ENCODE data around the gene EXOSC10. TPM values are rescaled to one million over a fixed set of nuclear protein-coding genes. Genes with fewer than 3 reads are reported as not detected.

EXOSC10 gene
- total and polyA plus RNA-seq, 2 experiments from 2014 or later = 47.0 to 47.2 TPM

- Histone ChIP-seq H2AFZ (no peak overlapping the region), H3K4me1 (ENCODE audit: insufficient read depth) (no peaks in the 10 kb centered on the region), H3K27me3 (no peaks in the 10 kb centered on the region), H3K27ac (no peak overlapping the region), H3K9me2 (replicated peaks; ENCODE audit: insufficient read depth) (no peaks in the 10 kb centered on the region), H3K4me3 (no peak overlapping the region), H3K36me3 (replicated peaks; ENCODE audit: insufficient read depth, low read depth) (no peaks in the 10 kb centered on the region), H3K79me2 (no peaks in the 10 kb centered on the region), H3K9me3 (ENCODE audit: low read depth) (no peaks in the 10 kb centered on the region), H3K4me2 (no peak overlapping the region), H4K20me1 (ENCODE audit: insufficient read depth, poor library complexity, severe bottlenecking) (no peaks in the 10 kb centered on the region)
- WGBS (ENCODE audit: low lambda C conversion rate, missing lambda C conversion rate) = 86% methylated on average over 12 of the region's 16 CpGs
- DNase-seq (ENCODE audit: low spot score) = no peak
- TF ChIP-seq EZH2 (IDR thresholded peaks at IDR 0.05; ENCODE audit: borderline replicate concordance) (no peak), EZH2phosphoT487 (IDR thresholded peaks at IDR 0.05; ENCODE audit: low read depth, severe bottlenecking, unreplicated experiment) (no peak), CTCF (IDR thresholded peaks at IDR 0.05; ENCODE audit: poor library complexity) (no peak)
Measured at GRCh38 chr1:11044086-11044848, 55.4 kb downstream of the EXOSC10 start.

GRCh38 chr1:11042995-11043874, 56.4 kb downstream of the EXOSC10 start:
- WGBS (ENCODE audit: low lambda C conversion rate, missing lambda C conversion rate) = 85% methylated on average over 18 of the region's 19 CpGs
- no peak for DNase-seq (ENCODE audit: low spot score)
- no peaks in the 10 kb centered on the region for H3K4me1 ChIP-seq (ENCODE audit: insufficient read depth)
- H3K79me2 ChIP-seq = no peaks in the 10 kb centered on the region
- H3K27me3 ChIP-seq = no peaks in the 10 kb centered on the region
- no peaks in the 10 kb centered on the region for H3K9me2 ChIP-seq (replicated peaks; ENCODE audit: insufficient read depth)
- no peak overlapping the region for H2AFZ ChIP-seq
- H4K20me1 ChIP-seq (ENCODE audit: insufficient read depth, poor library complexity, severe bottlenecking) = no peaks in the 10 kb centered on the region
- H3K4me2 ChIP-seq = no peak overlapping the region
- no peaks in the 10 kb centered on the region for H3K9me3 ChIP-seq (ENCODE audit: low read depth)
- TF ChIP-seq EZH2phosphoT487 (IDR thresholded peaks at IDR 0.05; ENCODE audit: low read depth, severe bottlenecking, unreplicated experiment) (no peak), EZH2 (IDR thresholded peaks at IDR 0.05; ENCODE audit: borderline replicate concordance) (no peak), CTCF (IDR thresholded peaks at IDR 0.05; ENCODE audit: poor library complexity) (no peak)
- no peaks in the 10 kb centered on the region for H3K36me3 ChIP-seq (replicated peaks; ENCODE audit: insufficient read depth, low read depth)
- H3K4me3 ChIP-seq = no peak overlapping the region
- no peak overlapping the region for H3K27ac ChIP-seq

- H4K20me1 ChIP-seq (ENCODE audit: insufficient read depth, poor library complexity, severe bottlenecking) = no peaks in the 10 kb centered on the region
- no peaks in the 10 kb centered on the region for H3K36me3 ChIP-seq (replicated peaks; ENCODE audit: insufficient read depth, low read depth)
- H3K9me2 ChIP-seq (replicated peaks; ENCODE audit: insufficient read depth) = no peaks in the 10 kb centered on the region
- DNase-seq (ENCODE audit: low spot score) = no peak
- TF ChIP-seq EZH2 (IDR thresholded peaks at IDR 0.05; ENCODE audit: borderline replicate concordance) (no peak), EZH2phosphoT487 (IDR thresholded peaks at IDR 0.05; ENCODE audit: low read depth, severe bottlenecking, unreplicated experiment) (no peak), CTCF (IDR thresholded peaks at IDR 0.05; ENCODE audit: poor library complexity) (no peak)
- 85% methylated on average over 3 of the region's 3 CpGs for whole genome bisulfite sequencing (ENCODE audit: low lambda C conversion rate, missing lambda C conversion rate)
- H3K79me2 ChIP-seq = no peaks in the 10 kb centered on the region
- no peak overlapping the region for H3K4me2 ChIP-seq
- no peaks in the 10 kb centered on the region for H3K4me1 ChIP-seq (ENCODE audit: insufficient read depth)
- H3K27me3 ChIP-seq = no peaks in the 10 kb centered on the region
- H3K4me3 ChIP-seq = no peak overlapping the region
- H2AFZ ChIP-seq = no peak overlapping the region
- no peaks in the 10 kb centered on the region for H3K9me3 ChIP-seq (ENCODE audit: low read depth)
- no peak overlapping the region for H3K27ac ChIP-seq
Measured at GRCh38 chr1:11042065-11042464, 57.6 kb downstream of the EXOSC10 start.

Measured in hepatocyte (in vitro differentiated cells).